ENCODE data around the gene RNF213.

Gene RNF213

DNA sequence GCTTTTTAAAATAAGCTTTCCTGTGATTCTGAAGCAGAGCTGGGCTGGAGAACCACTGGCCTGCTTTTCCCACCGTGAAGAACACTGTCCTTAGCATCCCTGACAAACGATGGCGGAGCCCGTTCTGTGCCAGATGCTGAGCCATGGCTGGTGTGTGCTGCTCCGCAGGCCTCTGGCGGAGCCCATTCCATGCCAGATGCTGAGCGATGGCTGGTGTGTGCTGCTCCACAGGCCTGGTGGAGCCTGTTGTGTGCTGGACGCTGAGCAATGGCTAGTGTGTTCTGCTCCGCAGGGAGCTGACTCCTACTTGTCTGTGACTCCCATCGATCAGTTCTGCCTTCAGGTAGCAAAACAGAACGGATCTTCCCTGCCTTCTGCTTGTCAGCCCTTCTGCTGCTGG, 158.6 kb downstream of the RNF213 start:
- no peak for DNase-seq (ENCODE audit: low read depth)

DNA sequence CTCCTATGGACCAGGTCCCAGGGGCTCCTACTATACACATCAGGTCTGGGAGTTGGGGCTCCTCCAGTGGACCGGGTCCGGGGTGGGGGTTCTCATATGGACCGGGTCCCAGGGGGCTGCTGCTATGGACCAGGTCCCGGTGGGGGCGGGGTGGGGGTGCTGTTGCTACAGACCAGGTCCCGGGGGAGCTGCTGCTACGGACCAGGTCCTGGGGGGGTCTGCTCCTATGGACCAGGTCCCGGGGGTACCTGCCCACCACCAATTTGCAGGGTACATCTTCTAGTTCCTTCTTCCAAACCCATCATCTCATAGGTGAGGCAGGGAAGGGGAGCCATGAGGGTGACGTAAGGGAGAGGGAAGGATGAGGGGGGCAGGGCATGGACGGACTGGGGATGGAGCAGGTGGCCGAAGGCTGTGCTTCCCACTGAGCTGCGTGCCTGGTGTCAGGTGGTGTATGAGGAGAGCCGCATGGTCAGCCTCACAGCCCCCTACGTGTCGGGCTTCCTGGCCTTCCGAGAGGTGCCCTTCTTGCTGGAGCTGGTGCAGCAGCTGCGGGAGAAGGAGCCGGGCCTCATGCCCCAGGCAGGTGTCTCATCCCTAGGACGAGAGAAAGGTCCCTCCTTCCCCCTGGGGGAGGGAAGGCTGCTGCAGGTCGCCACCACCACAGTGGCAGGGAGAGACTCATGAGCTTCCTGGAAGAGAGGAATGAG, 160.9 kb downstream of the RNF213 start:
- no peak for DNase-seq (ENCODE audit: low read depth)

DNA sequence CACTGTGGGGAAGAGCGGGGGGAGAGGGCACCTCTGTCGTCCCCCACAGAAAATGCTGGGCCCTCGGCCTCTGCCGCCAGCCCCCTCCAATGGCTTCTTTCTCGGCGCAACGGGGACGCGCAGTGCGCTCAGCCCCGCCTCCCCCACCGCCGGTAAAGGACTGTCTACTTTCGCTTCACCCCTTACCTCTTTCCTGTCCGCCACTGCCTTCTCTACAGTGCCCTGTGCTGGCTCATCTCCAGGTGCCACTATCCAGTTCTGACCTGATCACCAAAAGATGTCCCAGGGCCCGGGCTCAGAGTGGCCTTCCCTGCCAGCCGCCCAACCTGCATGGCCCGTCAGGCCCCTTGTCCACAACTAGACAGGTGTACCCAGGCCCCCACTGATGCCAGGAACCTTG, 161.6 kb downstream of the RNF213 start:
- DNase-seq (ENCODE audit: low read depth) = no peak

GRCh38 chr17:80422981-80423380, 162.3 kb downstream of the RNF213 start:
- no peak for DNase-seq (ENCODE audit: low read depth)

GRCh38 chr17:80423536-80424225, 163.0 kb downstream of the RNF213 start:
- no peak for DNase-seq (ENCODE audit: low read depth)

GRCh38 chr17:80424261-80424660, 163.6 kb downstream of the RNF213 start:
- no peak for DNase-seq (ENCODE audit: low read depth)

- no peak for DNase-seq (ENCODE audit: low read depth)
Measured at GRCh38 chr17:80424878-80425765, 164.5 kb downstream of the RNF213 start.

DNA sequence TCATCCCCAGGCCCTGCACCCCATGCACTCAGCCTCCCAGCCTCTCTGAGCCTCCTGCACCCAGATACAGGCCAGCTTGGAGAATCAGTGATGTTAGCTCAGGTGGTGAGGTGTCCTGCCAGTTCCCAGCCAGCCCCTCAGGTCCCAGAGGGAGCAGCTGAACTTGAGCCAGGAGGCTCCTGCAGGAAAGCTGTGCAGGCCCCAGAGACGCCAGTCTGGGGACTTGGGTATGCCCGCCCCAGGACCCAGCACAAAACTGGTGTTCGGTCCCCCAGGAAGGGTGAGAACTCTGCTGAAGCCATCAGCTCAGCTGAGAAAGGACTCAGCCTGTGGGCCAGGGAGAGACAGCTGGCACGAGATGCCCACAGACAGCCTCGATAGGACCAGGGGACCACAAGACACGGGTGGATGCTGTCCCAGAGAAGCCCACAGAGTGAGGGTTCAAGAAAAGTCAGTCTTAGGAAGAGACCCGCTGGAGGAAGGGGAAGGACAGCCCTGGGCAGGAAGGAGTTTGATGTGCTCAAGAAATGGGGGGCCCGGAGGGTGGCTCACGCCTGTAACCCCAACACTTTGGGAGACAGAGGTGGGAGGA, 165.3 kb downstream of the RNF213 start:
- no peak for DNase-seq (ENCODE audit: low read depth)

DNA sequence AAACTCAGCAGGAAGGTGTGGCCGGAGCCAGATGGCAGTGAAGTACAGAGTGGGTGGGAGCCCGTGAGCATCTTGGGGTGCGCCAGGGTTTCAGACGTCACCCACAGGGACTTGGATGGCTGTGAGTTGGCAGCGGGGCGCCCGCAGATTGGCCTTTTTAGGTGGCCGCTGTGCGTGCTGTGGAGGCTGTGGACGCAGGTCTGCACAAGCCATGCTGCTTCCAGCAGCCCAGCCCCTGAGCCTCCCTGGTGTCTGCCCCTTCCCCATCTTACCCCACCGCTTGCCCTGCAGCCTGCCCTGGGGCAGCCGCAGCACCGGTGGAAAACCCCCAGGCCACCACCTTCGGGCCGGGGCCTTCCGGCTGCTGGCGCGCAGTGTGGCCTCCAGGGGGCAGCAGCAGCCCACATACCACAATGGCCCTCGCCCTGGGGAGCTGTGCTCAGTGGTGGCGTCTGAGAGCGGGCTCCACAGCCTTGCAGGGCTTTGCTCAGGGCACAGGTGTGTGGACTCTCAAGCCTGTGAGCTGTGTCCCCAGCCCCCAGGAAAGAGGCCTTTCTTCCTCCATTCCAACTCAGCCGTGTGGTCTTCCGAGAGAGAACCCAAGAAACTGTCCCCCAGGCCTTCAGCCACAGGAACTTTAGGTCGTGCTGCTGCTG, 166.1 kb downstream of the RNF213 start:
- DNase-seq (ENCODE audit: low read depth) = peak; percentile 63

DNA sequence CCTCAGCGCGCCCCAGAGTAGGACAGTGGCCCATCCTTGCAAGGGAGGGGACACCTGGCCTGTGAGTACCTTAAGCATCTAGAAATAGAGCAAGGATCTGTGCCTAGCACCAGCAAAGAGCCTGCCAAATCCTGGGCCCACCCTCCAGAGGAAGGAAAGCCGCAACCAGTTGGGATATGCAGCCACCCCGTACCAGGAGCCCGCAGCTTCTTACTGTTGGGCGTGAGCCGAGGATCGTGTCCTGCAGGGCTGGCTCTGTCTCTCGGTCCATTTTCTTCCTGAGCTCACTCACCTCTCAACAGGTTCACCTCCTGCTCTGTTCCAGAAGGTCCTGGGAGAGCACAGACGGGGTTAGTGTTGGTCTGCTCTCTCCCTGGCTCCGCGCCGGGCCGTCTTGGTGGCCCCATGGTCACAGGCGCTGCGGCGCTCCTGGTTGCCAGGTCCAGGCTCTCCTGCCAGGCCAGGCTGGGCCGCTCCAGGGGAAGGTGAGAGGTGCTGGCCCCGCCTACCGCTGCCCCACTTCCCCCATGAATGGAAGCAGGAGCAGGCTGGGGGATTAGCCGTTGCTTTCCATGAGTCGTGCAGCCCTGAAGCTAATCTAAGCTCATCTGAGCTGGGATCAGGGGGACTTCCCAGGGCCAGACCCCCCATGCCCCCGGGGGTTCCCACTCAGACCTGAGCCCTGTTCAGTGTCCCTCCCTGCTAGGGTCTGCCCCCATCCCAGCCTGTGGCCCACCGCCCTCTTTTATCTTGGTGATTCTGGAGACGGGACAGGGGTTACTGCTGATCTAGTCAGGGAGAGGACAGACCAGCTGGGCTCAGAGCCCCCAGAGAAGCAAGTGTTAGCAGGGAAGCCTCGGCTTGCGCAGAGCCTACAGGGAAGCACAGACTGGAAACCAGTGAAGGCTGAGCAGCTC, 167.0 kb downstream of the RNF213 start:
- DNase-seq (ENCODE audit: low read depth) = no peak

DNA sequence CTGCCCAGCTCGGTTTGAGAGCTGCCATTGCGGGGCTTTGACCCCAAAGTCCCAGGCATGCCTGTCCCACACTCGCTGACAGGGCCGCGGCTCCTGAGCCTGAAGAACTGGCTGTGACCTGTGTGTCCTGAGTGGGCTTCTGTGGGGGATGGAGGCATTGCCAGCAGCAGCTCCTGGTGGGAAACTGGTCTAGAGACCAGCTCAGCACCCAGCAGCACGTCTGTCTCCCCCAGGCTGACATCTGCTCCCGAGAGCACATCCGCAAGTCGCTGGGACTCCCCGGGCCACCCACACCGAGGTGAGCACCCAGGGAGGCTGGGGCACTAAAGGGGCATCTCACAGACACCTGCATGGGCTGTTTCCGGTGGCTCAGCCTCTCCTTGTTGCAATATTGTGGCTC, 167.7 kb downstream of the RNF213 start:
- DNase-seq (ENCODE audit: low read depth) = no peak

- DNase-seq (ENCODE audit: low read depth) = no peak
Measured at GRCh38 chr17:80428796-80429195, 168.1 kb downstream of the RNF213 start.

DNA sequence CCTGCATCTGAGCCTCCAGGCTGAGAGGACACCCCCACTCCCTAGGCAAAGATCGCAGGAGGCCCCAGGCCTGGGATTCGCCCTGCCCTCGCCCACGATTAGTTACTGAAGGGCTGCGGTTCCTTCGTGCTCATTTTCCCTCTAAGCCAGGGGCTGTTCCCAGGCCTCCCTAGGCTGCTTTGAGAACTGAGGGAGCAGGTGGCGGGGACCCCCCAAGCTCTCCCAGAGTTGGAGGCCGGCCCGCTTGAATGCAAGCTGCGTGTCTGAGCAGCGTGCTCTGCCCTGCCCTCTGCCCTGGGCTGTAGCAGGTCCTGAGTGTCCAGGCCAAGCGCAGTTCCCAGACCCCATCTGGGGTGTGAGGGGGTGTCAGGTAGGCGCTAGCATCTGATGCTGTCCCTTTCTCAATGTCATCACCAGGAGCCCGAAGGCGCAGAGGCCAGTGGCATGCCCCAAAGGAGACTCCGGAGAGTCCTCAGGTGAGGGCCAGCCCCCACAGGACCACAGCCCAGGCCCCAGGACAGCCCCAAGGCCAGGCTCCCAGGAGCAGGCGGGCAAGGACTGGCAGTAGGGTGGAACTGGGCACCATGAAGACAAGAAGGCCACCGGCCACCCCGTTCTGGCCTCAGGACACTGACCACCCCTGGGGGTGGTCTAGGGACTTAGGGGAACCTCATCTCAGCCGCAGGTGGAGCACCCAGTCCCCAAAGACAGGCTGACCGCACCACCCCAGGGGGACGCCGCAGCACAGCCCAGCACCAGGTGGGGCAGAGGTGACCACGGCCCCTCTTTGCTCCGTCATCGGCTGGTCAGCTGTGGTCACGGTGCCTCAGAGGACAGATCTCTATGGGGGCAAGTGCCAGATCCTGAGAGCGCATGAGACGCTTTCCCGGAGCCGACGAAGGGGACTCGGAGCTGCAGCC, 169.0 kb downstream of the RNF213 start:
- DNase-seq (ENCODE audit: low read depth) = no peak

- no peak for DNase-seq (ENCODE audit: low read depth)
Measured at GRCh38 chr17:80430446-80431245, 170.0 kb downstream of the RNF213 start.

DNA sequence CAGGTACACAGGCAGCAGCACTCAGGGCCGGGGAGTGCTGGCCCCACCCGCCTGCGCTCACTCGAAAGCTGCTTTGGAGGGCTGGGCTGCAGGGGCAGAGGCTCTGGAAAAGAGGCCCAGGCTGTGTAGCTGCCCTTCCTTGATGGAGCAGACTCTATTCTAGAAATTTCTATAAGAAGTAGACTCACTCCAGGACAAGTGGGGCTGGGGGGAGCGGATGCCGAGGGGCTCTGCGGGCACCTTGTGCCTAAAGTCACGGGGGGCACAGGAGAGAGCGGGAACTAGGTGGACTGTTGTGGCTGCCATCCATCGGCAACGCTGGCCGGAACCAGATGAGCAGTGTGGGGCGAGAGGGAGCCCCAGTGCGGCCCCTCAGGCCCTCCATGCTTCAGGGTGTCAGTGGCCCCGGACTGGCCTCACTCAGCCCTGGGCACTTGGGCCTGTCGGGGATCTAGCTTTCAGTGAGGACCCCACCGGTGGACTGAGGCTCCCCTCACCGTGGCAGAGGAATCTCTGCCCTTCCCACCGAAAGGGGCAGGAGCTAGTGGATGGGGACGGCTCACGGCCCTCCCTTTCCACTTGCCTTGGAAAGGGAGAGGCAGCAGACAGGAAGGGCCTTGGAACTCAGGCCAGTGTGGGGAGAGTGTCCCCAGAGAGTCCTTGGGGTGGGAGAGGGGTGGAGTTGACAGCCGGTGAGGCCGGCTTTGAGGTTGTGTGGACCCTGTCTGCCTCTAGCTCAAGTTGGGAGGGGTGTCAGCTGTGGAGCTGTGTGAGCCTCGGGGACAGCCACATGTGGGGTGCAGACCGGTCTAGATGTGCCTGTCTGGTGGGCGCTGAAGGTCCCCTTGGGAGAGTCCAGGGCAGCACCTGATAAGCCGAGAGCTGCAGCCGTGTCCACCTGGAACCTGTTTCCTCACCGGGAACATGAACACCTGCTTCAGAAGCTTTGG, 170.9 kb downstream of the RNF213 start:
- no peak for DNase-seq (ENCODE audit: low read depth)

GRCh38 chr17:80432350-80432955, 171.8 kb downstream of the RNF213 start:
- DNase-seq (ENCODE audit: low read depth) = no peak

GRCh38 chr17:80432961-80433550, 172.4 kb downstream of the RNF213 start:
- no peak for DNase-seq (ENCODE audit: low read depth)
